Adrenal gland (tissue), 12 donors: ENCODE results near the gene MARK3. TPM values are rescaled to one million over a fixed set of nuclear protein-coding genes. Genes with fewer than 3 reads are reported as not detected.

Experiments
- DNase-seq, 7 donors: peaks; one replicate each; pipeline ENCODE4 v3.0.0-alpha.2; 2019 to 2020
- H3K27ac ChIP-seq, 5 donors: fragments of 200-600 bp; sonication (generic) in 4 of 5; 1 replicate in 3 of 5; 2 replicates in 2 of 5; pipeline versions ENCODE4 v1.5.1 to v1.8.0; 2016 to 2020; ENCODE audit warnings: mild to moderate bottlenecking in 1 of 5
- H3K27me3 ChIP-seq: fragments of 200-600 bp; 2 replicates; pipeline ENCODE4 v1.8.0; 2021
- H3K36me3 ChIP-seq, 2 donors: fragments of 200-600 bp; replicated peaks in 1 of 2; 1 replicate in 1 of 2; 2 replicates in 1 of 2; pipeline versions ENCODE4 v1.5.1 to v1.8.0; 2018 to 2022
- H3K4me1 ChIP-seq, 2 donors: fragments of 200-600 bp; replicated peaks in 1 of 2; 1 replicate in 1 of 2; 2 replicates in 1 of 2; pipeline versions ENCODE4 v1.5.1 to v1.8.0; 2018 to 2021
- H3K4me3 ChIP-seq, 4 donors: fragments of 200-600 bp; sonication (generic) in 3 of 4; one replicate each; pipeline ENCODE4 v1.5.1; 2016 to 2018
- H3K9me3 ChIP-seq, 3 donors: fragments of 200-600 bp; sonication (generic) in 1 of 3; replicated peaks in 1 of 3; 1 replicate in 2 of 3; 2 replicates in 1 of 3; pipeline versions ENCODE4 v1.5.1 to v1.8.0; 2016 to 2021
- POLR2A ChIP-seq, 2 donors: fragments of 450-650 bp; IDR thresholded peaks; one replicate each; pipeline ENCODE4 v1.6.1; 2017; ENCODE audit warnings: antibody characterized with exemption in 2 of 2, mild to moderate bottlenecking in 2 of 2, moderate library complexity in 1 of 2
- WGBS, 4 donors: extraction: QIAGEN DNeasy Blood & Tissue Kit in 2 of 4; methylation state at CpG; one replicate each; pipeline versions ENCODE4 v1.1.5 to v1.1.7; 2013 to 2017; 5-methylcytosine and 5-hydroxymethylcytosine counted together
- intact Hi-C, 2 donors: fragments of 100-400 bp; cut with DNase I; formaldehyde crosslinking; loops; one replicate each; pipeline versions ENCODE4 v1.14.1 to v1.15.0; 2022 to 2023
- polyA plus RNA-seq, 3 donors: library from polyadenylated mRNA; stranded (reverse); fragments of 200-250 nt in 2 of 3; fragments of 350-450 nt in 1 of 3; fragmentation: Illumina TruSeq in 1 of 3; extraction: RNeasy Lipid Tissue Mini Kit (QIAGEN cat#74804) in 1 of 3; gene quantifications; one replicate each; pipeline ENCODE4 v1.2.3, GENCODE V29; 2013 to 2014
- total RNA-seq, 9 donors: library from RNA; depleted of rRNA in 4 of 9; stranded (reverse); fragments of >200 nt in 4 of 9; fragments of 120-200 nt in 1 of 9; fragmentation: NEBNext Ultra II Directional in 1 of 9; extraction: Animal tissue kit (Norgen Biotek cat#: 25700) in 1 of 9; gene quantifications; one replicate each; pipeline versions ENCODE4 v1.1.0 to v1.2.4, GENCODE V29; 2013 to 2023
- TF ChIP-seq, protein P1 (sequence below), 6 experiments: fragments of 450-650 bp in 4 of 6; fragments of 200-600 bp in 2 of 6; sonication (generic) in 1 of 6; IDR thresholded peaks; 1 replicate in 5 of 6; 2 replicates in 1 of 6; pipeline versions ENCODE4 v1.5.1 to v1.8.0; 2016 to 2021; ENCODE audit warnings: antibody characterized with exemption in 6 of 6, mild to moderate bottlenecking in 2 of 6, moderate library complexity in 1 of 6
- donor health status: healthy with polysubstance abuse.
- donor health status: Bipolar disorder and iron deficiency.
- donor health status: DM: yes; HTN: yes; CAD: no.
- donor health status: DM: no; HTN: no; CAD: no.
- donor health status: DM: no; HTN: no; CAD: no.
- donor health status: DM: yes; HTN: yes; CAD: no.

Gene MARK3
- total and polyA plus RNA-seq, 12 donors = 73.1 to 233 (median 94.6) TPM

DNA sequence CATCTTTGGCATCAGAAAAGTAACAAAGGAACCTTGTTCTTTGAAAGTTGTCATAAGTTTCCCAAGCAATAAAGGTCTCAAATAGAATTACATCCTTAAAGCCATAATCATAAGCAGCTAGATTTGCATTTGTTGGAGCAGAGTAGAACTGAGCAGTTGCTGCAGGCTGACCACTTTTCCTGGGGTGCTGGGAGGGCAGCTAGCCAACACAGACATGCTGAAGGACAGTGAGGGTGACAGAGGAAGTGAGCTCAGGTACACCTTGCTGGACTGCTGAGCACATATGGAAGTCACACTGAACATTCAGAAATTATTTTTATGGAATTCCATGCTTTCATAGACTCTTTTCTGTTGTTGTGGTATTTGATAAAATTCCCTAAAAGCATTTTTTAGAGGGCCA, 66.2 kb downstream of the MARK3 start:
- H3K27me3 ChIP-seq = no peaks in the 10 kb centered on the region
- H3K27ac ChIP-seq = no peak overlapping the region
- intact Hi-C loops = no loop called here
- peaks cover 0 to 6% of the 10 kb centered on the region in 2 donors for H3K36me3 ChIP-seq
- TF ChIP-seq POLR2A (IDR thresholded peaks at IDR 0.05) = no peak
- TF ChIP-seq, protein P1, sequence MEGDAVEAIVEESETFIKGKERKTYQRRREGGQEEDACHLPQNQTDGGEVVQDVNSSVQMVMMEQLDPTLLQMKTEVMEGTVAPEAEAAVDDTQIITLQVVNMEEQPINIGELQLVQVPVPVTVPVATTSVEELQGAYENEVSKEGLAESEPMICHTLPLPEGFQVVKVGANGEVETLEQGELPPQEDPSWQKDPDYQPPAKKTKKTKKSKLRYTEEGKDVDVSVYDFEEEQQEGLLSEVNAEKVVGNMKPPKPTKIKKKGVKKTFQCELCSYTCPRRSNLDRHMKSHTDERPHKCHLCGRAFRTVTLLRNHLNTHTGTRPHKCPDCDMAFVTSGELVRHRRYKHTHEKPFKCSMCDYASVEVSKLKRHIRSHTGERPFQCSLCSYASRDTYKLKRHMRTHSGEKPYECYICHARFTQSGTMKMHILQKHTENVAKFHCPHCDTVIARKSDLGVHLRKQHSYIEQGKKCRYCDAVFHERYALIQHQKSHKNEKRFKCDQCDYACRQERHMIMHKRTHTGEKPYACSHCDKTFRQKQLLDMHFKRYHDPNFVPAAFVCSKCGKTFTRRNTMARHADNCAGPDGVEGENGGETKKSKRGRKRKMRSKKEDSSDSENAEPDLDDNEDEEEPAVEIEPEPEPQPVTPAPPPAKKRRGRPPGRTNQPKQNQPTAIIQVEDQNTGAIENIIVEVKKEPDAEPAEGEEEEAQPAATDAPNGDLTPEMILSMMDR (IDR thresholded peaks at IDR 0.05) = no peak
- no peak for DNase-seq
- no peak overlapping the region for H3K4me3 ChIP-seq
- no peaks in the 10 kb centered on the region for H3K9me3 ChIP-seq
- H3K4me1 ChIP-seq = peaks cover 6 to 44% of the 10 kb centered on the region in 2 donors

DNA sequence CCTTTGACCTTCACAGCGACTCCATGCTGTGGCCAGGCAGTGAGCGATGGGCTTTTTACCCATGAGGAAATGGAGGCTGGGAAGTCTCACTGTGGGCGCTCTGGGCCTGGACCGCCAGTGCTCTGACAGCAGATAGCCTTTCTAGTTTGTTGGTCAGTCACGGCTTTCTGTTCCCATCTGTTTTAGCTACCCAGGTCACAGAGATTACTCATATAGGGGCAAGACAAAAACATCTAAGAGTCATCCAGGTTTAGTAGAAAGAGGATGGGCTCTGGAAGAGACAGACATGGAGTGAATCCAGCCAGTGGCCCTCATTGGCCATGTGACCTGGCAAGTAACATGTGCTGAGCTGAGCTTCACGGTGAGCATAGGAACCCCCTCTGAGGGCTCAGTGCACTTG, 68.6 kb downstream of the MARK3 start:
- H3K27me3 ChIP-seq = no peaks in the 10 kb centered on the region
- TF ChIP-seq POLR2A (IDR thresholded peaks at IDR 0.05) = no peak
- TF ChIP-seq, protein P1 (IDR thresholded peaks at IDR 0.05) = no peak
- H3K9me3 ChIP-seq = no peaks in the 10 kb centered on the region
- H3K27ac ChIP-seq = no peak overlapping the region
- intact Hi-C loops = no loop called here
- peaks cover 6 to 30% of the 10 kb centered on the region in 2 donors for H3K4me1 ChIP-seq
- H3K36me3 ChIP-seq = peaks cover 0 to 15% of the 10 kb centered on the region in 2 donors
- 87 to 93% (median 91%) methylated on average over 6 of the region's 6 CpGs for WGBS, 4 donors
- H3K4me3 ChIP-seq = no peak overlapping the region
- DNase-seq = no peak

DNA sequence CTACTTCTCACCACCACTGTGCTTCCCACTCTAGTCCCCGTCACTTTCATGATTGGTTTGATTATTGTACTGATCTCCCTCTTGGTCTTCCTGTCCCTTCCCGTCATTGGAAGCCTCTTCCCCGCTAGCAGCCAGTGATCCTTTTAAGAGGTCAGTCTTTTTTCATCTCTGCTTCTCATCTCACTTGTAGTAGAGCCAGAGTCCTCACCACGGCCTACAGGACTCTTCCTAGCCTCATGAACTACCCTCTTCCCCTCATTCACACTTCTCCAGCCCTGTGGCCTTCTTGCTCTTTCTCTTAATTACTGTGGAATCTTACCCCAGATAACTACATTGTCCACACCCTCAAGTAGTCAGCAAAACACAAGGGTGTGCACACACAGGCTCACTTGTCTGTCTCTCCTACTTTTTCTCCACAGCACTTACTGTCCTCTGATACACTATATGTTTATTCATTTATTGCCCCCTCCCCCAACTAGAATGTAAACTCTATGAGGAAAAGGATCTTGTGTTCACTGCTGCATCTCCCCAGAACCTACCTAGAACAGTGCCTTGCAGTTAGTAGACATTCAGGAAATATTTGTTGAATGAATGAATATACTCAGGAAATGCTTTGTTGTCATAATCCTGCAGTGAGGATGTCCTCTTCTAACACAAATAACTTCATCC, 71.1 kb downstream of the MARK3 start:
- Histone ChIP-seq H3K36me3 (peaks cover 0 to 15% of the 10 kb centered on the region in 2 donors), H3K27ac (no peak overlapping the region), H3K4me1 (peaks cover 0 to 13% of the 10 kb centered on the region in 2 donors), H3K9me3 (no peaks in the 10 kb centered on the region), H3K27me3 (no peaks in the 10 kb centered on the region), H3K4me3 (no peak overlapping the region)
- DNase-seq = no peak
- intact Hi-C loops = no loop called here
- WGBS, 4 donors = 76 to 86% (median 82%) methylated on average over 4 of the region's 4 CpGs
- no peak for TF ChIP-seq POLR2A (IDR thresholded peaks at IDR 0.05)
- TF ChIP-seq, protein P1 (IDR thresholded peaks at IDR 0.05) = no peak

DNA sequence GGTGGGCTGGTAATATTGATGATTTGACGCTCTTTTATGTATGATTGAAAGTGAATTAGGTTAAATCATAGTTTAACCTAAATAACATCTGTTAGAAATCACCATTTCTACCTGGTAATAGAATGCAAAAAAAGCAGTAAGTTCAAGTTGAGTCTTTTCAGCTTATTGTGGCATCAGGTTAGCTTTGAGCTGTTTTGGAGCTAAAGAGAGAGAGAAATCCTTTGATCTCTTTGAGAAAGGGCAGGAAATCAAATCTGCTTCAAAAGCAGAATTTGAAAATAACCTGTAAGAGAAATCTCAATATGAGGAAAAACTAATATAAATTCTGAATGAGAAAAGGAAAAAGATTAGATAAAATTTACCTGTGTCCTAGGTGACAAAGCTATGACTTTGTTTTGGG, 75.2 kb downstream of the MARK3 start:
- Histone ChIP-seq H3K27me3 (no peaks in the 10 kb centered on the region), H3K36me3 (peaks cover 0 to 39% of the 10 kb centered on the region in 2 donors), H3K4me3 (no peak overlapping the region), H3K4me1 (peaks cover 0 to 7% of the 10 kb centered on the region in 2 donors), H3K27ac (no peak overlapping the region), H3K9me3 (no peaks in the 10 kb centered on the region)
- intact Hi-C loops = loop anchor here in 1 of 2 donors (10.0 kb wide), 1 partner anchor 116 kb away; no protein-coding TSS in a partner anchor
- TF ChIP-seq, protein P1 (IDR thresholded peaks at IDR 0.05) = no peak
- no peak for TF ChIP-seq POLR2A (IDR thresholded peaks at IDR 0.05)
- WGBS, 4 donors = 95 to 100% (median 98%) methylated on average over 1 of the region's 1 CpG
- no peak for DNase-seq
